ENCODE results near the gene HIVEP3.

The HIVEP3 gene

GRCh38 chr1:41740630-41741239 is 178.0 kb downstream of the HIVEP3 start:
- H3K4me3 ChIP-seq (ENCODE audit: low read length): no peak overlapping the region
- no peak for TF ChIP-seq CTCF (IDR thresholded peaks at IDR 0.05; ENCODE audit: insufficient read depth, low read depth, low read length, missing control alignments)
- peak; percentile 40 for DNase-seq (ENCODE audit: low read depth)

GRCh38 chr1:41740058-41740457 is 178.7 kb downstream of the HIVEP3 start:
- H3K4me3 ChIP-seq (ENCODE audit: low read length): no peak overlapping the region
- DNase-seq (ENCODE audit: low read depth): no peak
- TF ChIP-seq CTCF (IDR thresholded peaks at IDR 0.05; ENCODE audit: insufficient read depth, low read depth, low read length, missing control alignments): no peak

- no peak overlapping the region for H3K4me3 ChIP-seq (ENCODE audit: low read length)
- DNase-seq (ENCODE audit: low read depth): peak; percentile 64
- TF ChIP-seq CTCF (IDR thresholded peaks at IDR 0.05; ENCODE audit: insufficient read depth, low read depth, low read length, missing control alignments): no peak
Observed at GRCh38 chr1:41739061-41739955, 179.4 kb downstream of the HIVEP3 start.

- TF ChIP-seq CTCF (IDR thresholded peaks at IDR 0.05; ENCODE audit: insufficient read depth, low read depth, low read length, missing control alignments): no peak
- no peak for DNase-seq (ENCODE audit: low read depth)
- no peak overlapping the region for H3K4me3 ChIP-seq (ENCODE audit: low read length)
Observed at GRCh38 chr1:41738475-41738874, 180.2 kb downstream of the HIVEP3 start.

- TF ChIP-seq CTCF (IDR thresholded peaks at IDR 0.05; ENCODE audit: insufficient read depth, low read depth, low read length, missing control alignments): no peak
- DNase-seq (ENCODE audit: low read depth): no peak
- no peak overlapping the region for H3K4me3 ChIP-seq (ENCODE audit: low read length)
Observed at GRCh38 chr1:41738006-41738405, 180.7 kb downstream of the HIVEP3 start.

GRCh38 chr1:41735631-41736260 is 183.0 kb downstream of the HIVEP3 start:
- no peak for DNase-seq (ENCODE audit: low read depth)
- TF ChIP-seq CTCF (IDR thresholded peaks at IDR 0.05; ENCODE audit: insufficient read depth, low read depth, low read length, missing control alignments): no peak
- H3K4me3 ChIP-seq (ENCODE audit: low read length): no peak overlapping the region

Data from epithelial cell of esophagus (primary cell).